ENCODE data around the gene GIGYF2.
"Not testable (repeated sequence)": the region's sequence is repeated elsewhere in the genome, so short reads cannot be mapped to it uniquely, and the experiment has no call there.

GIGYF2 gene

DNA sequence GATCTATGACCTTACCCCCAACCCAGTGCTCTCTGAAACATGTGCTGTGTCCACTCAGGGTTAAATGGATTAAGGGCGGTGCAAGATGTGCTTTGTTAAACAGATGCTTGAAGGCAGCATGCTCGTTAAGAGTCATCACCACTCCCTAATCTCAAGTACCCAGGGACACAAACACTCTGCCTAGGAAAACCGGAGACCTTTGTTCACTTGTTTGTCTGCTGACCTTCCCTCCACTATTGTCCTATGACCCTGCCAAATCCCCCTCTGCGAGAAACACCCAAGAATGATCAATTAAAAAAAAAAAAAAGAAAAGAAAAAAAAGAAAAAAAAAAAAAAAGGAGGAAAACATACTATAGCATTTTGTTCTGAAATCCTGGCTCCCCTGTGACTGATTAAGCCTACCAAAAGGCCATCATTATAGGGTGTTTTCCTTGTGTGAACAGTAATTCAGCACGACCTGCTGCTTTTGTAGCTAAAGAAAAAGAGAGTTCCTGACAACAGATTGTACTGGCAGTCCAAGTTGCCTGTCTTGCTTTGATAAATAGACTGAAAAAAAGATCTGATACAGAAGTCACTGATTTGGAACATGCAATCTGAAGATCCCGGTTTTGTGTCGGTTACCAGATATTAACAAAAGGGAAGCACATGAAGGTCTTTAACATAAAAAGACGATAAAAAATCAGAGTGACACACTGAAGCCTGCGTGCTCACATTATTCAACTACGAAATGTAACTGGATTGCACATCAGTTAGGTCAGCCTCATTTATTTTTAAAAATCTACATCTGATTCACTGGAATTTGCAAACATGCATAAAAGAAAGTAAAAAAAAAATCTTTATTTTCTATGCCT is 210.0 kb downstream of the GIGYF2 start:
- not testable (repeated sequence) for H3K4me3 Mint-ChIP-seq; H3K9me3 Mint-ChIP-seq; H3K4me1 Mint-ChIP-seq; H3K27ac Mint-ChIP-seq; DNase-seq (ENCODE audit: low spot score in 2 of 2); ATAC-seq; H3K36me3 Mint-ChIP-seq

DNA sequence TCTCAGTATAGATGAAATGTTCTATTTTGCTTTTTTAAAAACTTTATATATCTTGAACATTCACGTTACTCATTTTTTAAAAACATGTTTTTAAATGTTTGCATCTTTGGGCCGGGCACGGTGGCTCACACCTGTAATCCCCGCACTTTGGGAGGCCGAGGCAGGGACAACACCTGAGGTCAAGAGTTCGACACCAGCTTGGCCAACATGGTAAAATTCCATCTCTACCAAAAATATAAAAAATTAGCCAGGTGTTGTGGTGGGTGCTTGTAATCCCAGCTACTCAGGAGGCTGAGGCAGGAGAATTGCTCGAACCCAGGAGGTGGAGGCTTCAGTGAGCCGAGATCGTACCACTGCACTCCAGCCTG is 210.6 kb downstream of the GIGYF2 start:
- not testable (repeated sequence) for H3K4me1 Mint-ChIP-seq; ATAC-seq; H3K27ac Mint-ChIP-seq; H3K9me3 Mint-ChIP-seq; H3K36me3 Mint-ChIP-seq; H3K4me3 Mint-ChIP-seq; DNase-seq (ENCODE audit: low spot score in 2 of 2)

DNA sequence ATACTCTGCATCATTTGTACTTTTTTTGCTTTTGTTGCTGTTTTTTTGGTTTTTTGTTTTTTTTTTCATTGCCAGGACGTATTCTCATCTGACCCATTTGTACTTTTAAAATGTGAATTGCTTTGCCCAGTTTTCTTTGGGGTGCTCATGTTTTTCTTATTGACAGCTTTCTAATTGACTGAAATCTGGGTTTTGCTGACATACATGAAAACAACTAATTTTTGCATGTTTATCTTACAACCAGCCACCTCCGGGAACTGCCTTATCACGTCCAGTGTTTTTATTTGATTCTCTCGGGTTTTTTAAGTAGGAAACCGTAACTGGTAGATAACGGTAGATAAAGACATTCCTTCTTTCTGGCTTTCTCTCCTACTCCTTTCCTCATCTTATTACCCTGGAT is 211.6 kb downstream of the GIGYF2 start:
- no peaks in the 10 kb centered on the region for H3K4me1 Mint-ChIP-seq
- no peaks in the 10 kb centered on the region for H3K9me3 Mint-ChIP-seq
- no peaks in the 10 kb centered on the region for H3K36me3 Mint-ChIP-seq
- H3K27ac Mint-ChIP-seq, result no peak overlapping the region
- H3K4me3 Mint-ChIP-seq, result no peak overlapping the region
- DNase-seq (ENCODE audit: low spot score in 2 of 2), result no peak
- no peak for ATAC-seq
